OCI-LY1 (cell line): ENCODE results near the gene ZNF683.

Source experiments
- H2AFZ ChIP-seq: fragments of 200-600 bp; sonication (generic), shearing (Covaris generic); 2 replicates; pipeline ENCODE4 v1.6.0; 2014; ENCODE audit warnings: antibody characterized with exemption, mild to moderate bottlenecking, low read length
- H3F3A ChIP-seq: fragments of 200-600 bp; sonication (generic), shearing (Covaris generic); 2 replicates; pipeline ENCODE4 v1.6.0; 2014; ENCODE audit warnings: mild to moderate bottlenecking, antibody characterized with exemption, low read length, moderate library complexity; ENCODE audit not compliant: insufficient read depth
- H3K27ac ChIP-seq: fragments of 200-600 bp; sonication (generic); 2 replicates; pipeline ENCODE4 v1.5.1; 2014; ENCODE audit warnings: low read length, mixed run types, mild to moderate bottlenecking, low read depth; ENCODE audit not compliant: poor library complexity, severe bottlenecking
- H3K27me3 ChIP-seq: fragments of 200-600 bp; sonication (generic); 2 replicates; pipeline ENCODE4 v1.6.0; 2014; ENCODE audit warnings: antibody characterized with exemption, mild to moderate bottlenecking, low read length, moderate library complexity; ENCODE audit not compliant: insufficient read depth
- H3K36me3 ChIP-seq: fragments of 200-600 bp; sonication (generic); 2 replicates; pipeline ENCODE4 v1.6.1; 2014; ENCODE audit warnings: mild to moderate bottlenecking, antibody characterized with exemption, low read length, moderate library complexity, mixed read lengths; ENCODE audit not compliant: insufficient read depth
- H3K4me1 ChIP-seq: fragments of 200-600 bp; sonication (generic); 2 replicates; pipeline ENCODE4 v1.5.1; 2014; ENCODE audit warnings: mild to moderate bottlenecking, low read length, moderate library complexity; ENCODE audit not compliant: insufficient read depth, severe bottlenecking
- H3K4me2 ChIP-seq: fragments of 200-600 bp; sonication (generic), shearing (Covaris generic); 2 replicates; pipeline ENCODE4 v1.6.1; 2014; ENCODE audit warnings: low read length
- H3K4me3 ChIP-seq: fragments of 200-600 bp; sonication (generic); 2 replicates; pipeline ENCODE4 v1.5.1; 2014; ENCODE audit warnings: low read length, low read depth, mild to moderate bottlenecking, mixed read lengths; ENCODE audit not compliant: poor library complexity, severe bottlenecking
- H3K79me2 ChIP-seq: fragments of 200-600 bp; shearing (Covaris generic); 2 replicates; pipeline ENCODE4 v1.6.1; 2016; ENCODE audit warnings: mixed run types, low read length, mixed read lengths; ENCODE audit not compliant: insufficient read depth
- H3K9ac ChIP-seq: fragments of 200-600 bp; sonication (generic), shearing (Covaris generic); 2 replicates; pipeline ENCODE4 v1.6.1; 2014; ENCODE audit warnings: mild to moderate bottlenecking, low read length, mixed read lengths
- H3K9me2 ChIP-seq: fragments of 200-600 bp; sonication (generic), shearing (Covaris generic); 2 replicates; pipeline ENCODE4 v1.6.1; 2014; ENCODE audit warnings: low read depth, mild to moderate bottlenecking, low read length, mixed read lengths
- H3K9me3 ChIP-seq: fragments of 200-600 bp; shearing (Covaris generic); 2 replicates; pipeline ENCODE4 v1.6.1; 2014; ENCODE audit warnings: low read length, mixed read lengths
- H4K20me1 ChIP-seq: fragments of 200-600 bp; sonication (generic), shearing (Covaris generic); 2 replicates; pipeline ENCODE4 v1.6.0; 2016; ENCODE audit warnings: mild to moderate bottlenecking, low read length; ENCODE audit not compliant: insufficient read depth
- CTCF ChIP-seq: fragments of 200-600 bp; sonication (generic), shearing (Covaris generic); IDR thresholded peaks from 2 replicates; pipeline ENCODE4 v1.5.1; 2017; ENCODE audit warnings: mild to moderate bottlenecking, antibody characterized with exemption, low read length, moderate library complexity, mixed read lengths
- EZH2 ChIP-seq: fragments of 200-600 bp; sonication (generic), shearing (Covaris generic); IDR thresholded peaks from 2 replicates; pipeline ENCODE4 v1.8.0; 2017; ENCODE audit warnings: borderline replicate concordance, mixed run types, mild to moderate bottlenecking, antibody characterized with exemption, low read length, moderate library complexity, mixed read lengths

Gene ZNF683

DNA sequence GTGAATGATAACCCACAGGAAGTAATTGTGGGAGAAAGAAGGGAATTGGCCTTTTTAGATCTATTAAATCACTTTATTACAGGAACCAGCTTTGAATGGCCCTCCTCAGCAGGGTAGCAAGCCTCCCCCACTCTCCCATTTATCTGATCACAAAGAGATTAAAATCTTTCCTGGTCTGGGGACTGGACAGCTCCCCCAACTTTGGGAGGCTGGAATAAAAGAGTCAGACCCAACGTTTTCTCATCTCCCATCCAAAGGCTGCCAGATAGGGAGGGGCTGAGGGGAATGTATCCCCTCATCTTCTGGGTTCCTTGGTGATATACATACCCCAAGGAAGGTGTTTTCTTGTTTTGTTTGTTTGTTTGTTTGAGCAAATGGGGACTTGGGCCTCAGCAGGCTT, 40.5 kb upstream of the ZNF683 start:
- no peaks in the 10 kb centered on the region for H3K9me2 ChIP-seq
- H3F3A ChIP-seq: no peaks in the 10 kb centered on the region
- no peaks in the 10 kb centered on the region for H3K36me3 ChIP-seq
- no peaks in the 10 kb centered on the region for H3K9me3 ChIP-seq
- no peaks in the 10 kb centered on the region for H3K27me3 ChIP-seq
- no peak overlapping the region for H3K4me2 ChIP-seq
- no peaks in the 10 kb centered on the region for H3K4me1 ChIP-seq
- no peak overlapping the region for H2AFZ ChIP-seq
- H3K4me3 ChIP-seq: no peak overlapping the region
- no peak overlapping the region for H3K9ac ChIP-seq
- no peak for TF ChIP-seq CTCF
- TF ChIP-seq EZH2: no peak
- H3K79me2 ChIP-seq: no peaks in the 10 kb centered on the region
- no peaks in the 10 kb centered on the region for H4K20me1 ChIP-seq
- no peak overlapping the region for H3K27ac ChIP-seq

- no peak overlapping the region for H3K4me2 ChIP-seq
- no peaks in the 10 kb centered on the region for H3K36me3 ChIP-seq
- no peaks in the 10 kb centered on the region for H4K20me1 ChIP-seq
- no peaks in the 10 kb centered on the region for H3K9me2 ChIP-seq
- no peak overlapping the region for H3K4me3 ChIP-seq
- H3K27me3 ChIP-seq: no peaks in the 10 kb centered on the region
- no peak for TF ChIP-seq CTCF
- TF ChIP-seq EZH2: no peak
- H3F3A ChIP-seq: no peaks in the 10 kb centered on the region
- H2AFZ ChIP-seq: no peak overlapping the region
- no peaks in the 10 kb centered on the region for H3K4me1 ChIP-seq
- no peaks in the 10 kb centered on the region for H3K79me2 ChIP-seq
- H3K27ac ChIP-seq: no peak overlapping the region
- no peak overlapping the region for H3K9ac ChIP-seq
- H3K9me3 ChIP-seq: no peaks in the 10 kb centered on the region
Observed at GRCh38 chr1:26412180-26412840, 39.8 kb upstream of the ZNF683 start.

- Histone ChIP-seq H3K4me3 (no peak overlapping the region), H3K4me1 (no peaks in the 10 kb centered on the region), H3K9me2 (no peaks in the 10 kb centered on the region), H3K36me3 (no peaks in the 10 kb centered on the region), H3K4me2 (no peak overlapping the region), H3K79me2 (no peaks in the 10 kb centered on the region), H3F3A (no peaks in the 10 kb centered on the region), H3K27me3 (no peaks in the 10 kb centered on the region), H4K20me1 (no peaks in the 10 kb centered on the region), H3K9me3 (no peaks in the 10 kb centered on the region), H3K27ac (no peak overlapping the region), H3K9ac (no peak overlapping the region), H2AFZ (no peak overlapping the region)
- TF ChIP-seq CTCF (no peak), EZH2 (no peak)
Observed at GRCh38 chr1:26411624-26412074, 39.1 kb upstream of the ZNF683 start.
